GM12801 (cell line): ENCODE measurements around the gene CDC42BPA.

Experiments used
- TF ChIP-seq, protein P1 (sequence below): IDR thresholded peaks from one replicate; pipeline ENCODE4 v1.5.1; 2011; ENCODE audit warnings: control low read depth; ENCODE audit not compliant: insufficient read length; ENCODE audit errors: extremely low read depth

CDC42BPA gene

DNA sequence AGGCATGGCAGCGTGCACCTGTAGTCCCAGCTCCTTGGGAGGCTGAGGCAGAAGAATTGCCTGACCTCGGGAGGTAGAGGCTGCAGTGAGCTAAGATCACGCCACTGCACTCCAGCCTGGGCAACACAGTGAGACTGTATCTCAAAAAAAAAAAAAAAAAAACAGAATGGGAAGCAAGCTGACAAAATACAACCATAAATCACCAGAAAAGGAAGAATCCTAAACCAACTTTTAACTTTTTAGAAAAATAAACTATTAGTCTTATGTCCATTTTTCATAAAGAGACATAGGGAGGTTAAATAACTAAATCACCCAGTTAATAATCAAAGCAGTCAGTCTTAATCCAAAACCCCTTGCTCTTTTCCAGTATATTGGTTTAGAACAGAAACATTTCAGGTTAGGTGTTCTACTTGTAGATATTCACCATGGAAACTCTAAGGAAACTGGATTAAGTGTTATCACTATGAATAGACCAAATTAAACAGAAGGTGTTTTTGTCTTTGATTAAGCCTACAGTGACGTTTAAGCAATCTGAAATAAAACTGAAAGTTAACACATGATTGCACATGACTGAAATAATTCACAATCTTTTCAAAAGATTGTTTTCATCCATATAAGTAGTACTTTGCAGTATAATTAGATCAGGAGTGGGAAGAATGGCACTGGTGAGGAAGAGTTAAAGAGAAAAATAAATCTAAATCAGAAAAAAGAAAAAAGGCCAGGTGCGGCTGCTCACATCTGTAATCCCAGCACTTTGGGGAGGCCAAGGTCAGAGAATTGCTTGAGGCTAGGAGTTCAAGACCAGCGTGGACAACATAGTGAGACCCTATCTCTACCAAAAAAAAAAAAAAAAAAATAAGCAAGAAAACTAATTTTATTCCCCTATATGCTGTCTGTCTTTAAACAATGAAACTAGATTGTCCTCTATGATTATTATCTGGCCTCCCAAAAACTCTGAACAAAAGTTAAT is 9.6 kb downstream of the CDC42BPA start:
- TF ChIP-seq, protein P1, sequence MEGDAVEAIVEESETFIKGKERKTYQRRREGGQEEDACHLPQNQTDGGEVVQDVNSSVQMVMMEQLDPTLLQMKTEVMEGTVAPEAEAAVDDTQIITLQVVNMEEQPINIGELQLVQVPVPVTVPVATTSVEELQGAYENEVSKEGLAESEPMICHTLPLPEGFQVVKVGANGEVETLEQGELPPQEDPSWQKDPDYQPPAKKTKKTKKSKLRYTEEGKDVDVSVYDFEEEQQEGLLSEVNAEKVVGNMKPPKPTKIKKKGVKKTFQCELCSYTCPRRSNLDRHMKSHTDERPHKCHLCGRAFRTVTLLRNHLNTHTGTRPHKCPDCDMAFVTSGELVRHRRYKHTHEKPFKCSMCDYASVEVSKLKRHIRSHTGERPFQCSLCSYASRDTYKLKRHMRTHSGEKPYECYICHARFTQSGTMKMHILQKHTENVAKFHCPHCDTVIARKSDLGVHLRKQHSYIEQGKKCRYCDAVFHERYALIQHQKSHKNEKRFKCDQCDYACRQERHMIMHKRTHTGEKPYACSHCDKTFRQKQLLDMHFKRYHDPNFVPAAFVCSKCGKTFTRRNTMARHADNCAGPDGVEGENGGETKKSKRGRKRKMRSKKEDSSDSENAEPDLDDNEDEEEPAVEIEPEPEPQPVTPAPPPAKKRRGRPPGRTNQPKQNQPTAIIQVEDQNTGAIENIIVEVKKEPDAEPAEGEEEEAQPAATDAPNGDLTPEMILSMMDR: no peak

DNA sequence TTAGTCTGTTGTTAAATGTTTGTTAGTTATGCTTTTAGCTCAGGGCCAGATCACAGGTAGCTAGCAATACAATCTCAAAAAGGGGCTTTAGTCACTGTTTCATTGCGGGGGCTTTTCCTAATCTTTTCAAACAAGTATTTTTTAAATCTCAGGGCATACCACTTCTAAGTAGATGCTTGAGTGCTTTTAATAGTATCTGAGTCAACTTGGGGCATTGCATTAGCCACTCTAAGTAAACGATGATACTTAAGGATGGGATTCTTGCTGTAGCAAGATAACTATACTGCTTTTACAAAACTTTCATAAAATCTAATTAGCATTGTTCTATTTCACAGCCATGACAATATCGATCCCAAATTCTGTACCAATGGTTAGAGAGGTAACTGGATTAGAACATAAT is 11.6 kb downstream of the CDC42BPA start:
- TF ChIP-seq, protein P1: no peak

DNA sequence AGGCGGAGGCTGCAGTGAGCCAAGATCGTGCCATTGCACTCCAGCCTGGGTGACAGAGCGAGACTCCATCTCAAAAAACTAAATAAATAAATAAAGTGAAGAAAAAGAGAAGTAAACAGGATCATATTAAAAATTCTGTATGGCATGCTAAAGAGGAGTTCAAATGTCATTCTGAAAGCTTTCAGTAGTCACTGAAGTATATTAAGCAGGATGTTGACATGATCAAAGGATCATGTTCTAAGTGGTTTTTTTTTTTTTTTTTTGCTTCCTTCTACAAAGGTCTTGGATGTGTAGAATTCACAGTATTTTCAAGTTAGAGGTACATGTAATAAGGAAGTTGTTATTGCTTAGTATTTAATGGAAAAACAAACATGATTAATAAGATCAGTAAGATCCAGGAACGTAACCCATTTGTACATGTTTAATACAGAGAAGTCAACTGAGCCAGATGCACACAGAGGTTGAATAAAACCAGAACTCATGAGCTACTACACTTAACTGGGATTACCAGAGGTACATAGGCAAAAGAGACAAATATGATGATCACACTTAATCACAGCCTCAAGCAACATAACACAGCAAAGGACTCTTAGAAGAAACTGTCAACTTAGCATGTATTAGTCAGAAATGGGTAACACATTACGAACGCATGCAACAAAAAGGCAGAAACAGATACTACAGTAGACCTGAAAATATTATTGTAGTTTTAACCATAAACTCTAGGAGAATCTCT is 12.2 kb downstream of the CDC42BPA start:
- TF ChIP-seq, protein P1: no peak

DNA sequence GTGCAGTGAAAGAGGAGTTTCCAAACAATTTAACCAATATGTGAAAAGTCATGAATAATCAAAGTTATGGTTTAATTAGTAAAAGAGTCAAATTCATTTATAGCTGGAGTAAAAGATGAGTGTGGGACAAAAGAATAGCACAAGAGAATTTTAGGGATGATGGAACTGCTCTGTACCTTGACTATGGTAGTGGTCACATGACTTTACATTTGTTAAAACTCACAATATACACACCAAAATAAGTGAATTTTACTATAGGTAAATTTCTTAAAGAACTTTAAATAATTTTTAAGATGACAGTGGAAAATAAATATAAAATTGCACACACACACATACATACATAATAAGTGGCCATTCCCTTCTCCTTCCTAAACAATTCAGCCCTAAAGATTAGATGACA is 13.6 kb downstream of the CDC42BPA start:
- TF ChIP-seq, protein P1: no peak

DNA sequence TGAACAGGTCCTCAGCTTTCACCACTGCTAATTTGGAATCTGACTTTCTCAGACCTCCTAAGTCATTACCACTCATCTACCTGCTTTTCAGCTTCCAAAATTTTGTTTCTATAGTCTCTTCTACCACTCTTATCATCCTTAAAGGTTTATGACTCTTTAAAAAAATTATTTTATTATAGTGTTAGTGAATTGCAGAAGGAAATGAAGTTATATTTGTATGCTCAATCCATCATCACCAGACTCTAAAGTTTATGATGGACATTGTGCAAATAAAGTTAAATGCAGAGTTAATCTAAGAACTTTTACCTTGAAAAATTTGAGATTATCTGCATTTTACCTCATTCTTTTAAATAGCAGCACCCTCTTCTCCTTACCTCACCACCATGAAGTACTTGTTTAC is 14.6 kb downstream of the CDC42BPA start:
- TF ChIP-seq, protein P1: no peak

DNA sequence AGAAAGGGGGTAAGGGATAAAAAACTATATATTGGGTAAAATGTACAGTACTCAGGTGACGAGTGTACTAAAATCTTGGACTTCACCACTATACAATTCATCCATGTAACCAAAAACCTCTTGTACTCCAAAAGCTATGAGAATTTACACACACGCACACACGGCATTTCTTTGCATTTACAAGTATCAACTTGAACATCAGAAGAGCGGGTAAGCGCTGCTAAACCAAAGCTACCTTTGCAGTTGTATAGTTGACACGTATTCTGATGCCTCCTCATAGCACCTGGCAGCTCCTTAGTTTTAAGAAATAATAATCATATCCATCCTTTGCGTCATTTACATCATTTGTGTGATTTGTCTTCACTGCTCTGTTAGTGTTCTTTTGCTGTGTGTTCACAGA is 17.6 kb downstream of the CDC42BPA start:
- TF ChIP-seq, protein P1: no peak

DNA sequence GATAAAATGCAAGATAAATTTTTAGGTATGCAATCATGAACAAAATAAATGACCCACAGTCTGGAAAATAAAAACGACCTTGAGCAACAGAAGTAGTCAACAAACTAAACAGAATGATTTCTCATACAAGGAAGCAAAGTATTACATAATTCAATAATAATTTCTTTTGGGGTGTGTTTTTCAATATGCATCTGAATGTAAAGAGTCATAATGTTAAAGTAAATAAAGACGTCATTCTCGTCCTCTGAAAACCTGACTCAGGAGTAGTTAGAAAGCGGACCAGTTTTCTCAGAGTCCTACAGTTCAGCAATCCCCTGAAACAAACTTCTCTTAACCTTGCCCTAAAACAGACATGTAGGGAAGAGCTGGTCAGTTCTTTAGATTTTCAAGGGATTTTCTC is 18.6 kb downstream of the CDC42BPA start:
- TF ChIP-seq, protein P1: no peak
